IMR-90 (cell line): ENCODE measurements around the gene FAM168B. TPM values are rescaled to one million over a fixed set of nuclear protein-coding genes. Genes with fewer than 3 reads are reported as not detected.

Experiments
- ATAC-seq: fragments of 200-7000 bp; cut with Tn5 transposase; 2 replicates; pipeline ENCODE4 v1.9.1; 2020; ENCODE audit warnings: low read depth, mild to moderate bottlenecking, moderate library complexity
- BruUV-seq: library from RNA; stranded (reverse); fragments of 400-500 nt; replicated peaks from 2 replicates; lab custom pipeline; 2021; lab: Mats Ljungman, UMichigan
- CTCF ChIA-PET: fragments of 300-600 bp; formaldehyde crosslinking; extraction: SDS; loops from one replicate; lab custom pipeline; 2021; ENCODE audit warnings: antibody characterized with exemption; lab: Yijun Ruan, JAX
- POLR2A ChIA-PET: fragments of 300-600 bp; sonication (Branson Sonifier 250); formaldehyde crosslinking; loops from one replicate; lab custom pipeline; 2022; ENCODE audit warnings: antibody characterized with exemption; ENCODE audit not compliant: unreplicated experiment; lab: Charles Lee
- DNase-seq: peaks from one replicate; pipeline ENCODE4 v3.0.0; 2013
- H2AFZ ChIP-seq: replicated peaks from 2 replicates; pipeline ENCODE3; 2013; ENCODE audit warnings: low read length, mild to moderate bottlenecking; ENCODE audit not compliant: poor library complexity
- H2AK5ac ChIP-seq: 2 replicates; pipeline ENCODE4 v1.6.1; 2013; ENCODE audit warnings: low read depth, low read length, inconsistent platforms
- H2AK9ac ChIP-seq: replicated peaks from 2 replicates; pipeline ENCODE3; 2013; ENCODE audit warnings: mild to moderate bottlenecking, low read depth, low read length, moderate library complexity; ENCODE audit not compliant: poor library complexity
- H2BK120ac ChIP-seq: 2 replicates; pipeline ENCODE4 v1.6.1; 2013; ENCODE audit warnings: low read depth, low read length, inconsistent platforms
- H2BK15ac ChIP-seq: 3 replicates; pipeline ENCODE4 v1.6.1; 2013; ENCODE audit warnings: low read depth, low read length, inconsistent platforms
- H2BK20ac ChIP-seq: 2 replicates; pipeline ENCODE4 v1.6.1; 2013; ENCODE audit warnings: low read depth, mild to moderate bottlenecking, inconsistent platforms, low read length, moderate library complexity
- H2BK5ac ChIP-seq: 2 replicates; pipeline ENCODE4 v1.6.1; 2013; ENCODE audit warnings: mild to moderate bottlenecking, low read depth, low read length, inconsistent platforms; ENCODE audit not compliant: poor library complexity, severe bottlenecking
- H3K14ac ChIP-seq: replicated peaks from 2 replicates; pipeline ENCODE4 v1.6.1; 2013; ENCODE audit warnings: low read depth, low read length, inconsistent platforms
- H3K18ac ChIP-seq: 2 replicates; pipeline ENCODE4 v1.6.1; 2013; ENCODE audit warnings: low read depth, low read length, control low read depth
- H3K23ac ChIP-seq: 2 replicates; pipeline ENCODE4 v1.6.1; 2013; ENCODE audit warnings: low read depth, low read length, inconsistent platforms
- H3K27ac ChIP-seq: 2 replicates; pipeline ENCODE4 v1.5.1; 2013; ENCODE audit warnings: mild to moderate bottlenecking, control low read depth, low read length; ENCODE audit not compliant: insufficient read depth
- H3K27me3 ChIP-seq: 2 replicates; pipeline ENCODE4 v1.6.1; 2013; ENCODE audit warnings: low read length; ENCODE audit not compliant: control insufficient read depth, insufficient read depth
- H3K36me3 ChIP-seq: 2 replicates; pipeline ENCODE4 v1.6.1; 2013; ENCODE audit warnings: low read length, mixed read lengths; ENCODE audit not compliant: control insufficient read depth, insufficient read depth
- H3K4ac ChIP-seq: 2 replicates; pipeline ENCODE4 v1.6.1; 2013; ENCODE audit warnings: low read depth, low read length, inconsistent platforms
- H3K4me1 ChIP-seq: 2 replicates; pipeline ENCODE4 v1.6.1; 2013; ENCODE audit warnings: low read length, mixed read lengths; ENCODE audit not compliant: control insufficient read depth, insufficient read depth
- H3K4me2 ChIP-seq: 2 replicates; pipeline ENCODE4 v1.6.1; 2013; ENCODE audit warnings: low read depth, mild to moderate bottlenecking, control low read depth, low read length, moderate library complexity
- H3K4me3 ChIP-seq: 2 replicates; pipeline ENCODE4 v1.5.1; 2013; ENCODE audit warnings: low read depth, mild to moderate bottlenecking, control low read depth, low read length, moderate library complexity; ENCODE audit not compliant: insufficient read depth
- H3K56ac ChIP-seq: 2 replicates; pipeline ENCODE4 v1.6.1; 2013; ENCODE audit warnings: low read length, inconsistent platforms; ENCODE audit not compliant: insufficient read depth; ENCODE audit errors: extremely low read depth
- H3K79me1 ChIP-seq, 2 experiments: 2 replicates each; pipeline ENCODE4 v1.6.1; 2013; ENCODE audit warnings: low read length in 2 of 2, inconsistent platforms in 1 of 2, low read depth in 1 of 2
- H3K9ac ChIP-seq: 2 replicates; pipeline ENCODE4 v1.6.1; 2013; ENCODE audit warnings: low read depth, low read length, control low read depth
- H3K9me1 ChIP-seq: 2 replicates; pipeline ENCODE4 v1.6.1; 2013; ENCODE audit warnings: low read length, inconsistent platforms; ENCODE audit not compliant: insufficient read depth
- H3K9me3 ChIP-seq: 2 replicates; pipeline ENCODE4 v1.6.1; 2013; ENCODE audit warnings: low read length; ENCODE audit not compliant: control insufficient read depth, insufficient read depth
- H4K20me1 ChIP-seq: 2 replicates; pipeline ENCODE4 v1.6.1; 2013; ENCODE audit warnings: low read length, inconsistent platforms; ENCODE audit not compliant: insufficient read depth
- H4K5ac ChIP-seq: 2 replicates; pipeline ENCODE4 v1.6.1; 2013; ENCODE audit warnings: mild to moderate bottlenecking, low read depth, low read length, control low read depth
- H4K8ac ChIP-seq, 2 experiments: 2 replicates each; pipeline ENCODE4 v1.6.1; 2013; ENCODE audit warnings: low read depth in 2 of 2, low read length in 2 of 2, control low read depth in 1 of 2, inconsistent platforms in 1 of 2
- H4K91ac ChIP-seq: 2 replicates; pipeline ENCODE4 v1.6.1; 2013; ENCODE audit warnings: low read depth, low read length, inconsistent platforms; ENCODE audit not compliant: insufficient read depth
- BHLHE40 ChIP-seq: fragments of 150-350 bp; IDR thresholded peaks from 2 replicates; pipeline ENCODE4 v1.6.1; 2016; ENCODE audit warnings: mild to moderate bottlenecking, low read depth, low read length
- CEBPB ChIP-seq: IDR thresholded peaks from 2 replicates; pipeline ENCODE4 v1.6.1; 2012; ENCODE audit warnings: low read depth, low read length, improper control_type of control experiment
- CHD1 ChIP-seq: IDR thresholded peaks from 2 replicates; pipeline ENCODE4 v1.6.1; 2012; ENCODE audit warnings: low read depth, low read length, improper control_type of control experiment
- CTCF ChIP-seq: conservative IDR thresholded peaks from 2 replicates; pipeline ENCODE4 v1.5.1; 2012; ENCODE audit warnings: mild to moderate bottlenecking, low read depth, low read length, improper control_type of control experiment
- MXI1 ChIP-seq: IDR thresholded peaks from 2 replicates; pipeline ENCODE4 v1.6.1; 2012; ENCODE audit warnings: low read depth, mild to moderate bottlenecking, low read length, moderate library complexity, borderline replicate concordance
- NFE2L2 ChIP-seq: fragments of 150-350 bp; IDR thresholded peaks from 2 replicates; pipeline ENCODE4 v1.6.1; 2016; ENCODE audit warnings: low read depth, mild to moderate bottlenecking, low read length
- POLR2A ChIP-seq: IDR thresholded peaks from 2 replicates; pipeline ENCODE4 v1.6.1; 2012; ENCODE audit warnings: mild to moderate bottlenecking, low read depth, low read length
- RAD21 ChIP-seq: IDR thresholded peaks from 2 replicates; pipeline ENCODE4 v1.6.1; 2012; ENCODE audit warnings: low read length, improper control_type of control experiment
- RCOR1 ChIP-seq: IDR thresholded peaks from 2 replicates; pipeline ENCODE4 v1.6.1; 2012; ENCODE audit warnings: mild to moderate bottlenecking, low read length, improper control_type of control experiment; ENCODE audit not compliant: insufficient replicate concordance
- RFX5 ChIP-seq: IDR thresholded peaks from 2 replicates; pipeline ENCODE4 v1.8.0; 2012; ENCODE audit warnings: low read depth, mild to moderate bottlenecking, low read length, moderate library complexity
- SMC3 ChIP-seq: fragments of 150-350 bp; IDR thresholded peaks from 2 replicates; pipeline ENCODE4 v1.6.1; 2016; ENCODE audit warnings: low read depth, mild to moderate bottlenecking, antibody characterized with exemption, low read length, moderate library complexity
- dilution Hi-C: fragments of 300-500 bp; cut with HindIII; formaldehyde crosslinking; loops from one replicate; pipeline ENCODE4 v1.14.3; 2018; ENCODE audit warnings: low sequenced_read_pairs; ENCODE audit not compliant: unreplicated experiment
- in situ Hi-C: fragments of 300-500 bp; cut with MboI; formaldehyde crosslinking; loops from 3 replicates; pipeline ENCODE4 v1.14.3; 2019; ENCODE audit warnings: low sequenced_read_pairs, inconsistent platforms, mixed read lengths
- intact Hi-C: fragments of 100-400 bp; cut with micrococcal nuclease; formaldehyde crosslinking; loops from 2 replicates; pipeline ENCODE4 v1.10.0; 2022
- polyA plus RNA-seq, 3 experiments: library from polyadenylated mRNA; depleted of rRNA; stranded (reverse); fragments of >200 nt; gene quantifications; 2 replicates each; pipeline ENCODE4 v1.2.3, GENCODE V29; 2012; ENCODE audit warnings: low replicate concordance in 1 of 3
- total RNA-seq: library from RNA; depleted of rRNA; stranded (reverse); fragments of >200 nt; gene quantifications from 2 replicates; pipeline ENCODE4 v1.2.3, GENCODE V29; 2012
- TF ChIP-seq, protein P1 (sequence below): fragments of 150-350 bp; IDR thresholded peaks from 2 replicates; pipeline ENCODE4 v1.6.1; 2016; ENCODE audit warnings: low read depth, mild to moderate bottlenecking, low read length, moderate library complexity, borderline replicate concordance
- TF ChIP-seq, protein P2 (sequence below): fragments of 150-350 bp; IDR thresholded peaks from 2 replicates; pipeline ENCODE4 v1.6.1; 2017; ENCODE audit warnings: mild to moderate bottlenecking, antibody characterized with exemption, low read length, low read depth

Gene FAM168B
- total and polyA plus RNA-seq, 2 of the 4 experiments (the other 2 are of a cell fraction) = 76.4 to 106 TPM

DNA sequence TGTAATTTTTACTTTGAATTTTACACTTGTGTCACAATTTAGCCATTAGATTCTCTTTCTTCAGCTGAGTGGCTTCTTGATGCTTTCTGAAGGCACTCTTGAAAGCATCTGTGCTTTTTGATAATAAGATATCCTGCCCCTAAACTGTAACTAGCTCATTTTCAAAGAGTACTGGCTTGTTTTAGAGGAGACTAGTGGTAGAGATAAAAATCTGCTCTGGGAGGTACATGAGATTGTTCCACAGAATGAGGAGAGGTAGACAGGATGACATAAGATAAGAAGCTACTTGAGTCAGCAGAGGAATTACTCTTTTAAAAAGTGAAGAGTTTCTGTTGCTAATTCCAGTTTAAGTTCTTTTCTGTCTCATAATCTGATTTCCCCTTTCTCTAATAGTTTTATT lies 22.5 kb upstream of the FAM168B start:
- Histone ChIP-seq H4K91ac (no peak overlapping the region), H2BK20ac (no peak overlapping the region), H4K8ac (no peak overlapping the region), H2BK120ac (no peak overlapping the region), H3K4me3 (no peak overlapping the region), H2AK9ac (no peak overlapping the region), H3K18ac (no peak overlapping the region), H3K14ac (no peak overlapping the region), H3K9ac (no peak overlapping the region), H4K20me1 (peaks cover 50% of the 10 kb centered on the region), H3K9me1 (peaks cover 14% of the 10 kb centered on the region; the same call in 1 of the 2 replicates), H4K5ac (no peak overlapping the region), H3K27ac (no peak overlapping the region), H2AK5ac (no peak overlapping the region), H2BK5ac (no peak overlapping the region), H3K4me1 (peaks cover 4% of the 10 kb centered on the region), H3K79me1 (peaks cover 33 to 62% of the 10 kb centered on the region in 2 experiments), H2AFZ (no peak overlapping the region), H3K9me3 (no peaks in the 10 kb centered on the region), H3K56ac (no peak overlapping the region), H3K27me3 (no peaks in the 10 kb centered on the region), H3K23ac (no peak overlapping the region), H2BK15ac (no peak overlapping the region), H3K4ac (no peak overlapping the region), H3K36me3 (peaks cover 2% of the 10 kb centered on the region), H3K4me2 (no peak overlapping the region)
- dilution Hi-C loops = no loop called here
- TF ChIP-seq CHD1 (no peak), CEBPB (no peak), RFX5 (no peak), NFE2L2 (no peak), POLR2A (no peak), CTCF (no peak), RCOR1 (no peak), SMC3 (no peak), RAD21 (no peak), MXI1 (no peak), BHLHE40 (no peak)
- TF ChIP-seq, protein P1, sequence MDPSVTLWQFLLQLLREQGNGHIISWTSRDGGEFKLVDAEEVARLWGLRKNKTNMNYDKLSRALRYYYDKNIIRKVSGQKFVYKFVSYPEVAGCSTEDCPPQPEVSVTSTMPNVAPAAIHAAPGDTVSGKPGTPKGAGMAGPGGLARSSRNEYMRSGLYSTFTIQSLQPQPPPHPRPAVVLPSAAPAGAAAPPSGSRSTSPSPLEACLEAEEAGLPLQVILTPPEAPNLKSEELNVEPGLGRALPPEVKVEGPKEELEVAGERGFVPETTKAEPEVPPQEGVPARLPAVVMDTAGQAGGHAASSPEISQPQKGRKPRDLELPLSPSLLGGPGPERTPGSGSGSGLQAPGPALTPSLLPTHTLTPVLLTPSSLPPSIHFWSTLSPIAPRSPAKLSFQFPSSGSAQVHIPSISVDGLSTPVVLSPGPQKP = no peak
- TF ChIP-seq, protein P2, sequence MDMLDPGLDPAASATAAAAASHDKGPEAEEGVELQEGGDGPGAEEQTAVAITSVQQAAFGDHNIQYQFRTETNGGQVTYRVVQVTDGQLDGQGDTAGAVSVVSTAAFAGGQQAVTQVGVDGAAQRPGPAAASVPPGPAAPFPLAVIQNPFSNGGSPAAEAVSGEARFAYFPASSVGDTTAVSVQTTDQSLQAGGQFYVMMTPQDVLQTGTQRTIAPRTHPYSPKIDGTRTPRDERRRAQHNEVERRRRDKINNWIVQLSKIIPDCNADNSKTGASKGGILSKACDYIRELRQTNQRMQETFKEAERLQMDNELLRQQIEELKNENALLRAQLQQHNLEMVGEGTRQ = no peak
- ChIA-PET CTCF (interaction anchor here (0.7 to 1.1 kb wide), 2 partner anchors 12 to 318 kb away, joined by 3 read pairs; no protein-coding TSS in a partner anchor), POLR2A (interaction anchor here (0.5 kb wide), 1 partner anchor 411 kb away, joined by 3 read pairs; no protein-coding TSS in a partner anchor)
- ATAC-seq = no peak
- intact Hi-C loops = no loop called here
- DNase-seq = no peak
- BruUV-seq = no TSS peak
- in situ Hi-C loops = loop anchor here (25.0 kb wide), 2 partner anchors 397 to 753 kb away; partner anchors contain the start of gene PTPN18
